A673 (cell line): ENCODE measurements around the gene HBA1.

Experiments used
- EZH2 ChIP-seq: fragments of 200-600 bp; sonication (generic); IDR thresholded peaks from 2 replicates; pipeline ENCODE4 v1.6.1; 2017; ENCODE audit warnings: borderline replicate concordance, low read depth, mild to moderate bottlenecking, mixed read lengths, antibody characterized with exemption, low read length; ENCODE audit not compliant: poor library complexity, severe bottlenecking
- TF ChIP-seq, protein P1 (sequence below): fragments of 300-800, 200-600 bp; sonication (generic); conservative IDR thresholded peaks from 2 replicates; pipeline ENCODE4 v1.5.1; 2017; ENCODE audit warnings: low read depth, mild to moderate bottlenecking, antibody characterized with exemption, low read length, moderate library complexity, mixed read lengths

GRCh38 chr16:149024-149660 is 27.3 kb upstream of the HBA1 start:
- TF ChIP-seq, protein P1, sequence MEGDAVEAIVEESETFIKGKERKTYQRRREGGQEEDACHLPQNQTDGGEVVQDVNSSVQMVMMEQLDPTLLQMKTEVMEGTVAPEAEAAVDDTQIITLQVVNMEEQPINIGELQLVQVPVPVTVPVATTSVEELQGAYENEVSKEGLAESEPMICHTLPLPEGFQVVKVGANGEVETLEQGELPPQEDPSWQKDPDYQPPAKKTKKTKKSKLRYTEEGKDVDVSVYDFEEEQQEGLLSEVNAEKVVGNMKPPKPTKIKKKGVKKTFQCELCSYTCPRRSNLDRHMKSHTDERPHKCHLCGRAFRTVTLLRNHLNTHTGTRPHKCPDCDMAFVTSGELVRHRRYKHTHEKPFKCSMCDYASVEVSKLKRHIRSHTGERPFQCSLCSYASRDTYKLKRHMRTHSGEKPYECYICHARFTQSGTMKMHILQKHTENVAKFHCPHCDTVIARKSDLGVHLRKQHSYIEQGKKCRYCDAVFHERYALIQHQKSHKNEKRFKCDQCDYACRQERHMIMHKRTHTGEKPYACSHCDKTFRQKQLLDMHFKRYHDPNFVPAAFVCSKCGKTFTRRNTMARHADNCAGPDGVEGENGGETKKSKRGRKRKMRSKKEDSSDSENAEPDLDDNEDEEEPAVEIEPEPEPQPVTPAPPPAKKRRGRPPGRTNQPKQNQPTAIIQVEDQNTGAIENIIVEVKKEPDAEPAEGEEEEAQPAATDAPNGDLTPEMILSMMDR = no peak
- TF ChIP-seq EZH2 = no peak
